K562 (cell line): ENCODE results near the gene GEMIN4. TPM values are rescaled to one million over a fixed set of nuclear protein-coding genes. Genes with fewer than 3 reads are reported as not detected.

ENCODE experiments used
- ATAC-seq: fragments of 200-7000 bp; cut with Tn5 transposase; 3 replicates; pipeline ENCODE4 v1.9.1; 2020; ENCODE audit warnings: moderate library complexity
- BruUV-seq: library from RNA; stranded (reverse); fragments of 400-500 nt; replicated peaks from 2 replicates; lab custom pipeline; 2021; lab: Mats Ljungman, UMichigan
- CTCF ChIA-PET: fragments of 300-600 bp; formaldehyde crosslinking; extraction: SDS; loops from one replicate; lab custom pipeline; 2021; ENCODE audit warnings: low intra/inter-chr PET ratio; lab: Yijun Ruan, JAX
- POLR2A ChIA-PET: fragments of 300-600, 350-650 bp; sonication (Branson Sonifier 250); formaldehyde crosslinking; extraction: SDS; loops from one replicate; lab custom pipeline; 2021; ENCODE audit warnings: antibody characterized with exemption, inconsistent platforms; lab: Yijun Ruan, JAX
- DNase-seq, 4 experiments: peaks; one replicate each; pipeline versions ENCODE4 v3.0.0 to v3.0.0-alpha.2; 2011 to 2018; ENCODE audit warnings: low spot score in 3 of 4, mixed read lengths in 3 of 4; ENCODE audit errors: extremely low read depth in 1 of 4
- FAIRE-seq: peaks from 2 replicates; lab custom pipeline; 2011; peaks lifted over from hg19 to GRCh38; lab: Jason Lieb, UNC
- H2AFZ ChIP-seq: 2 replicates; pipeline ENCODE4 v1.6.0; 2011; ENCODE audit warnings: low read depth, low read length, control low read depth, inconsistent platforms
- H3K27ac ChIP-seq: fragments of 200-600 bp; 3 replicates; pipeline ENCODE4 v1.8.0; 2011; ENCODE audit warnings: low read depth, mild to moderate bottlenecking, control low read depth, inconsistent platforms, low read length, moderate library complexity, mixed read lengths; ENCODE audit errors: extremely low read depth
- H3K27me3 ChIP-seq, 2 experiments: fragments of 300-600 bp in 1 of 2; 2 replicates in 1 of 2; 3 replicates in 1 of 2; pipeline versions ENCODE4 v1.6.0 to v1.8.0; 2011; ENCODE audit warnings: inconsistent platforms in 2 of 2, low read length in 2 of 2, mild to moderate bottlenecking in 1 of 2, mixed read lengths in 1 of 2, moderate library complexity in 1 of 2; ENCODE audit not compliant: control insufficient read depth in 2 of 2, insufficient read depth in 2 of 2
- H3K36me3 ChIP-seq: fragments of 300-600 bp; 3 replicates; pipeline ENCODE4 v1.8.0; 2011; ENCODE audit warnings: mild to moderate bottlenecking, low read length, inconsistent platforms; ENCODE audit not compliant: control insufficient read depth, insufficient read depth
- H3K4me1 ChIP-seq, 2 experiments: fragments of 200-600 bp in 1 of 2; replicated peaks in 1 of 2; 2 replicates in 1 of 2; 3 replicates in 1 of 2; pipeline versions ENCODE4 v1.5.1 to v1.8.0; 2011; ENCODE audit warnings: inconsistent platforms in 2 of 2, low read length in 2 of 2, mild to moderate bottlenecking in 1 of 2, mixed read lengths in 1 of 2, moderate library complexity in 1 of 2; ENCODE audit not compliant: control insufficient read depth in 2 of 2, insufficient read depth in 2 of 2
- H3K4me2 ChIP-seq: 2 replicates; pipeline ENCODE4 v1.6.1; 2011; ENCODE audit warnings: low read length, control low read depth, inconsistent platforms, mixed read lengths; ENCODE audit not compliant: insufficient read depth
- H3K4me3 ChIP-seq: fragments of 200-600 bp; sonication (generic), shearing (Covaris generic); 2 replicates; pipeline ENCODE4 v1.5.1; 2016; ENCODE audit warnings: control low read depth, inconsistent platforms
- H3K79me2 ChIP-seq: fragments of 200-600 bp; 3 replicates; pipeline ENCODE4 v1.8.0; 2011; ENCODE audit warnings: low read length, inconsistent platforms; ENCODE audit not compliant: control insufficient read depth, insufficient read depth
- H3K9ac ChIP-seq, 2 experiments: 2 replicates each; pipeline versions ENCODE4 v1.6.0 to v1.6.1; 2011; ENCODE audit warnings: low read depth in 2 of 2, low read length in 2 of 2, control low read depth in 1 of 2, inconsistent platforms in 1 of 2, mild to moderate bottlenecking in 1 of 2, mixed read lengths in 1 of 2; ENCODE audit not compliant: insufficient read depth in 1 of 2
- H3K9me1 ChIP-seq: one replicate; pipeline ENCODE4 v1.6.0; 2011; ENCODE audit warnings: inconsistent platforms, mild to moderate bottlenecking, low read length, moderate library complexity; ENCODE audit not compliant: control insufficient read depth, insufficient read depth
- H3K9me3 ChIP-seq: replicated peaks from 2 replicates; pipeline ENCODE4 v1.5.1; 2011; ENCODE audit warnings: low read depth, low read length, inconsistent platforms; ENCODE audit not compliant: control insufficient read depth, insufficient read depth
- H4K20me1 ChIP-seq: replicated peaks from 2 replicates; pipeline ENCODE4 v1.6.1; 2011; ENCODE audit warnings: low read length, inconsistent platforms, mixed read lengths; ENCODE audit not compliant: control insufficient read depth, insufficient read depth
- FOXJ3 ChIP-seq: sonication (generic); formaldehyde crosslinking; IDR thresholded peaks from 2 replicates; pipeline ENCODE4 v1.4.0; 2020; ENCODE audit warnings: mild to moderate bottlenecking, missing genetic modification reagents
- HMGN3 ChIP-seq: IDR thresholded peaks from 2 replicates; pipeline ENCODE4 v1.6.1; 2011; ENCODE audit warnings: borderline replicate concordance, low read depth, mild to moderate bottlenecking, mixed read lengths, low read length; ENCODE audit not compliant: insufficient read length; ENCODE audit errors: extremely low read depth
- WHSC1 ChIP-seq: IDR thresholded peaks from one replicate; pipeline ENCODE4 v1.6.1; 2012; ENCODE audit warnings: low read length, control low read depth, inconsistent platforms
- ZNF316 ChIP-seq: fragments of 450-650 bp; IDR thresholded peaks from 2 replicates; pipeline ENCODE4 v1.6.1; 2016
- WGBS: fragments of 100-300 bp; shearing (Covaris generic); methylation state at CpG from one replicate; pipeline ENCODE4 v1.1.6; 2016; ENCODE audit warnings: low coverage, mixed read lengths; ENCODE audit not compliant: insufficient coverage; ENCODE audit errors: missing lambda C conversion rate; 5-methylcytosine and 5-hydroxymethylcytosine counted together
- in situ Hi-C: fragments of 300-500 bp; cut with MboI; formaldehyde crosslinking; loops from 4 replicates; pipeline ENCODE4 v1.15.0; 2018; ENCODE audit warnings: inconsistent platforms, mixed read lengths
- intact Hi-C: fragments of 100-400 bp; cut with micrococcal nuclease; formaldehyde crosslinking; loops from 2 replicates; pipeline ENCODE4 v1.14.2; 2022
- polyA plus RNA-seq, 8 experiments: library from polyadenylated mRNA; depleted of rRNA in 4 of 8; stranded (reverse) in 5 of 8; unstranded in 3 of 8; fragments of >200 nt; fragmentation: Nextera tagmentation in 2 of 8; fragmentation: Illumina TruSeq in 1 of 8; extraction: Ambion mirVana in 2 of 8; extraction: Trizol in 1 of 8; gene quantifications; 2 replicates each; pipeline versions ENCODE4 v1.2.1 to v1.2.3, GENCODE V29; 2011 to 2014; ENCODE audit warnings: inconsistent platforms in 1 of 8, missing spikeins in 1 of 8
- total RNA-seq, 7 experiments: library from RNA; depleted of rRNA in 6 of 7; stranded (reverse); fragments of >200 nt in 6 of 7; fragmentation: Illumina TruSeq in 2 of 7; extraction: Trizol in 2 of 7; gene quantifications; 2 replicates each; pipeline versions ENCODE4 v1.2.1 to v1.2.3, GENCODE V29; 2011 to 2021; ENCODE audit warnings: low replicate concordance in 1 of 7
- TF ChIP-seq, protein P1 (sequence below), 2 experiments: fragments of 450-650 bp in 1 of 2; sonication (generic) in 1 of 2; formaldehyde crosslinking in 1 of 2; IDR thresholded peaks; 2 replicates each; pipeline versions ENCODE4 v1.7.1 to v1.9.0; 2016 to 2022; ENCODE audit warnings: inconsistent platforms in 1 of 2, mild to moderate bottlenecking in 1 of 2, missing genetic modification reagents in 1 of 2
- TF ChIP-seq, protein P2 (sequence below): sonication (generic); formaldehyde crosslinking; IDR thresholded peaks from 2 replicates; pipeline ENCODE4 v1.5.0; 2020; ENCODE audit warnings: missing genetic modification reagents

Gene GEMIN4
- total and polyA plus RNA-seq, 9 of the 15 experiments (the other 6 are each of a cell fraction or from before 2014, with no cell fraction given), result 1.8 to 42.5 (median 10.8) TPM

DNA sequence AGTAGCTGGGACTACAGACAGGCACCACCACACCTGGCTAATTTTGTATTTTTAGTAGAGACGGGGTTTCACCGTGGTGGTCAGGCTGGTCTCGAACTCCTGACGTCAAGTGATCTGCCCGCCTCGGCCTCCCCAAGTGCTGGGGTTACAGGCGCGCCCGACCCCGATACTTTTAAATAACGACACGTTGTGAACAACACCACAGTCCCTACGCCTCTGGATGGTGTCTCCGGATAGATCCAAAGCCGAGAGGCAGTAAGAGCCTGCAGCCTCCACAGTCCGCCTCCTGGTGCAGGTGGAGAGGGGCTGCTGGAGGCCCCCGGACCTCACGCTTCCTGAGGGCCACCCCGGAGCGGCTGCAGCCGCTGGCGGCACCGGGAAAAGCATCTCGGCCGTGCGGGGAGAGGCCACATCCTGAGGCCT, 20.4 kb downstream of the GEMIN4 start:
- DNase-seq, result no peak
- intact Hi-C loops (no loop called here), in situ Hi-C loops (no loop called here)
- Histone ChIP-seq H2AFZ (peak overlapping the region; percentile 76), H3K4me2 (peak overlapping the region; percentile 68), H3K9me1 (no peaks in the 10 kb centered on the region), H3K27ac (peak overlapping the region; percentile 51; the same call in 1 of the 3 replicates), H3K4me3 (peak overlapping the region; percentile 61), H3K79me2 (peaks cover 12% of the 10 kb centered on the region; the same call in 2 of the 3 replicates), H3K9ac (peak overlapping the region; percentile 64 to 88; a peak in 3 of 4 replicates), H4K20me1 (no peaks in the 10 kb centered on the region), H3K4me1 (peaks cover 7 to 17% of the 10 kb centered on the region in 2 experiments; a peak in 4 of 5 replicates), H3K36me3 (peaks cover 19% of the 10 kb centered on the region; the same call in 2 of the 3 replicates), H3K9me3 (no peaks in the 10 kb centered on the region), H3K27me3 (no peaks in the 10 kb centered on the region)
- BruUV-seq, result no TSS peak
- TF ChIP-seq WHSC1 (no peak), FOXJ3 (CRISPR knock-in tag) (no peak), ZNF316 (peak; percentile 16; the same call in 1 of the 2 replicates), HMGN3 (peak; percentile 11)
- TF ChIP-seq, protein P1, sequence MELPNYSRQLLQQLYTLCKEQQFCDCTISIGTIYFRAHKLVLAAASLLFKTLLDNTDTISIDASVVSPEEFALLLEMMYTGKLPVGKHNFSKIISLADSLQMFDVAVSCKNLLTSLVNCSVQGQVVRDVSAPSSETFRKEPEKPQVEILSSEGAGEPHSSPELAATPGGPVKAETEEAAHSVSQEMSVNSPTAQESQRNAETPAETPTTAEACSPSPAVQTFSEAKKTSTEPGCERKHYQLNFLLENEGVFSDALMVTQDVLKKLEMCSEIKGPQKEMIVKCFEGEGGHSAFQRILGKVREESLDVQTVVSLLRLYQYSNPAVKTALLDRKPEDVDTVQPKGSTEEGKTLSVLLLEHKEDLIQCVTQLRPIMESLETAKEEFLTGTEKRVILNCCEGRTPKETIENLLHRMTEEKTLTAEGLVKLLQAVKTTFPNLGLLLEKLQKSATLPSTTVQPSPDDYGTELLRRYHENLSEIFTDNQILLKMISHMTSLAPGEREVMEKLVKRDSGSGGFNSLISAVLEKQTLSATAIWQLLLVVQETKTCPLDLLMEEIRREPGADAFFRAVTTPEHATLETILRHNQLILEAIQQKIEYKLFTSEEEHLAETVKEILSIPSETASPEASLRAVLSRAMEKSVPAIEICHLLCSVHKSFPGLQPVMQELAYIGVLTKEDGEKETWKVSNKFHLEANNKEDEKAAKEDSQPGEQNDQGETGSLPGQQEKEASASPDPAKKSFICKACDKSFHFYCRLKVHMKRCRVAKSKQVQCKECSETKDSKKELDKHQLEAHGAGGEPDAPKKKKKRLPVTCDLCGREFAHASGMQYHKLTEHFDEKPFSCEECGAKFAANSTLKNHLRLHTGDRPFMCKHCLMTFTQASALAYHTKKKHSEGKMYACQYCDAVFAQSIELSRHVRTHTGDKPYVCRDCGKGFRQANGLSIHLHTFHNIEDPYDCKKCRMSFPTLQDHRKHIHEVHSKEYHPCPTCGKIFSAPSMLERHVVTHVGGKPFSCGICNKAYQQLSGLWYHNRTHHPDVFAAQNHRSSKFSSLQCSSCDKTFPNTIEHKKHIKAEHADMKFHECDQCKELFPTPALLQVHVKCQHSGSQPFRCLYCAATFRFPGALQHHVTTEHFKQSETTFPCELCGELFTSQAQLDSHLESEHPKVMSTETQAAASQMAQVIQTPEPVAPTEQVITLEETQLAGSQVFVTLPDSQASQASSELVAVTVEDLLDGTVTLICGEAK (IDR thresholded peaks at IDR 0.05), result 0 out of 2 replicates have a peak, but pooled peaks have one; percentile 27
- TF ChIP-seq, protein P1 (CRISPR knock-in tag; IDR thresholded peaks at IDR 0.05), result no peak
- TF ChIP-seq, protein P2, sequence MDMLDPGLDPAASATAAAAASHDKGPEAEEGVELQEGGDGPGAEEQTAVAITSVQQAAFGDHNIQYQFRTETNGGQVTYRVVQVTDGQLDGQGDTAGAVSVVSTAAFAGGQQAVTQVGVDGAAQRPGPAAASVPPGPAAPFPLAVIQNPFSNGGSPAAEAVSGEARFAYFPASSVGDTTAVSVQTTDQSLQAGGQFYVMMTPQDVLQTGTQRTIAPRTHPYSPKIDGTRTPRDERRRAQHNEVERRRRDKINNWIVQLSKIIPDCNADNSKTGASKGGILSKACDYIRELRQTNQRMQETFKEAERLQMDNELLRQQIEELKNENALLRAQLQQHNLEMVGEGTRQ, result no peak
- ChIA-PET CTCF (no interaction called here), POLR2A (no interaction called here)
- peak; percentile 55 for ATAC-seq
- no peak for FAIRE-seq
- WGBS, result 9% methylated on average over 19 of the region's 26 CpGs
